ENCODE results near the gene TNNI3.
"Not testable (repeated sequence)": the region's sequence is repeated elsewhere in the genome, so short reads cannot be mapped to it uniquely, and the experiment has no call there.

TNNI3 gene

GRCh38 chr19:55172741-55173140 is 15.2 kb upstream of the TNNI3 start:
- no peak for DNase-seq

DNA sequence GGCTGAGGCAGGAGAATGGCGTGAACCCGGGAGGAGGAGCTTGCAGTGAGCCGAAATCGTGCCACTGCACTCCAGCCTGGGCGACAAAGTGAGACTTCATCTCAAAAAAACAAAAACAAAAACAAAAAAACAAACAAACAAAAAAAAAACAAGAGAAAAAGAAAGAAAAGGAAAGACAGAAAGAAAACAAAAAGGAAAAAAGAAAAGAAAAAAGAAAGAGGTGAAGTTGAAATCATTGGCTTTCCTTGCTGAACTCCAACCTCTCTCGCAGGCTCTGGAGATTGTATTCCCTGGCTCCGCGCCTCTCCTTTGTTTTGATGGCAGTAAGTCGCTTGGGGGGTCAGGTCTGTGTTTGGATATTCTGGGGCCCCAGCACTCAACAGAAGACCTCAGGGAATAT is 14.8 kb upstream of the TNNI3 start:
- not testable (repeated sequence) for DNase-seq

DNA sequence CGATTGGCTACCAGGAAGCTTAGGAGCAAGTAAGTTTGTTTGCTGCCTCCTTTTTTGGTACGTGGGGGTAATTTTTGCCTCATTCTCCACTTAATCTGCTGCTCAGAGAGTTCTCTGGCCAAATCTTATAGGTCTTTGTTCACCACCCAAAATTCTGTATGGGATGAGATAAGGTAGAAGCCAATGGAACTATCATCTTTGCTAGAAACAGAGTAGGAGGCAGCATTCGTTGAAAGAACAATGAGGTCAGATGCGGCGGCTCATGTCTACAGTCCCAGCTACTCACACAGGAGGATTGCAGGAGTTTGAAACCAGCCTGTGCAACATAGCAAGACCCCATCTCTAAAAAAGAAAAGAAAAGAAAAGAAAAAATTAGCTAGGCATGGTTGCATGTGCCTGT is 13.9 kb upstream of the TNNI3 start:
- DNase-seq = no peak

- DNase-seq = no peak
These were observed 11.6 kb upstream of the TNNI3 start for GRCh38 chr19:55169136-55169535.

- peak; percentile 52 for DNase-seq
These were observed 9.2 kb upstream of the TNNI3 start, which contains the start of gene DNAAF3 for GRCh38 chr19:55166530-55167268. DNAAF3 (minus strand) TSS chr19:55166613; CDS start chr19:55166413, 200 bp downstream.

DNA sequence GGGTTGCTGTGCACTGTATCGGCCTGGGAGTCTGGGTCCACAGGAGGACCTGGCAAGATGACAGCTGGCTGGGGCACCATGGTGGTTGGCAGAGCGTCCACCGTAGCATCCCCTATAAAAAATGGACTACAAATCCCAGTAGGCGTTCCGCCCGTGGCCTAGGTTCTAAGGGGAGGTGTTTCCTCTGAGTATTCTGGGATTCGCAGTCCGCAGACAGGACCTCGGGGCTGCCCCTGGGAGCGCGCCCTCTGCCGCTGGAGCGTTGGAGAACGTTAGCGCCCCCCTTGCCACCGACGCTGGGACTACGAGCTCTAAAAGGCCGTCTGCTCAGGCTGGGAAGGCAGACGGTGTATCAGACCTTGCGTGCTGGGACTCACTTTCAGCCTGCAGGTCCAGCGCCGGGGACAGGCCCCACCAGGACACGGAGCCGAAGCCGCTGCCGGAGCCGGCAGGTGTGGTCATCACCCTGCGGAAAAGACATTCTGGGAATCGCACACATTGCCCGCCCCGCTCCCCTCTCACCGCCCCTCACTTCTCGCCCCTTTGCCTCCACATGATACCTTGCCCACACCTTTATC is 8.5 kb upstream of the TNNI3 start:
- DNase-seq = peak; percentile 13

GRCh38 chr19:55161571-55162322 is 4.2 kb upstream of the TNNI3 start:
- no peak for DNase-seq

GRCh38 chr19:55160986-55161365 is 3.4 kb upstream of the TNNI3 start:
- no peak for DNase-seq

DNA sequence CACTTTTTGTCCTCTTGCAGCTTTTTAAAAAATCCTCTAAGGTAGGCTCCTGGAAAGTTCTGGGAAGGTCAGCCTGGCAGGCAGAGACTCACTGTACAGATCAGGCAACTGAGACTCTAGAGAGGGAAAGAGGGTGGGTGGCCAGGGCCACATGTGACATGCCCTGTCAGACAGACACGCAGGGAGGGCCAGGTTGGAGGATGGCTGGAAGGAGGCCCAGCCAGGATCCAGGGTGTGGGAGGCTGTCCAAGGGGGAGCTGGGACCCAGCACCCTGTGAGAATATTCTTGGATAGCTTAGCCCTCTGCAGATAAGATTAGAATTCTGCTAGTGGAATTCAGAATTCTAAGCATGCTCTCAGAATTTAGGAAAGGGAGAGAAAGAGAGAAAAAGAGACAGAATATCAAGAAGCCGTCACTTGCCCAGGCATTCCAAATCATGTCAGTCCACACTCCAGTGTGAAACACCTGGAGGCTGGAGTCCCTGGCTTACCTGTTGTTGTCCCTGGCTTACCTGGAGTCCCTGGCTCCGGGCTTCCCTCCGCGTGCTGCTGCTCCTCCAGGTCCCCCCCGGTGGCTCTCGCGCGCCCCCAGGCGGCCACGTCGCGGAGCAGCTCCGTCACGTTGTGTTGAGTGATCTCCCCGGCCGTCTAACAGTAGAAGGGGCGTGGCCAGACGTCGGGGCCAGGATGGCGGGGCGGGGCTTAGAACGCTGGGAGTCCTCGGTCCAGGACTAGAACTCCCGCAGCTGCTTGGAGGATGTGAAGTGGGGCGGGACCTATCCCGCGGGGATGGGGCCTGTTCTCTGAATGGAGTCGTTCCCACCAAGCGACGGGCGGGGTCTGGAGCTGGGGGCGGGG is 2.8 kb upstream of the TNNI3 start:
- DNase-seq = peak; percentile 85

DNA sequence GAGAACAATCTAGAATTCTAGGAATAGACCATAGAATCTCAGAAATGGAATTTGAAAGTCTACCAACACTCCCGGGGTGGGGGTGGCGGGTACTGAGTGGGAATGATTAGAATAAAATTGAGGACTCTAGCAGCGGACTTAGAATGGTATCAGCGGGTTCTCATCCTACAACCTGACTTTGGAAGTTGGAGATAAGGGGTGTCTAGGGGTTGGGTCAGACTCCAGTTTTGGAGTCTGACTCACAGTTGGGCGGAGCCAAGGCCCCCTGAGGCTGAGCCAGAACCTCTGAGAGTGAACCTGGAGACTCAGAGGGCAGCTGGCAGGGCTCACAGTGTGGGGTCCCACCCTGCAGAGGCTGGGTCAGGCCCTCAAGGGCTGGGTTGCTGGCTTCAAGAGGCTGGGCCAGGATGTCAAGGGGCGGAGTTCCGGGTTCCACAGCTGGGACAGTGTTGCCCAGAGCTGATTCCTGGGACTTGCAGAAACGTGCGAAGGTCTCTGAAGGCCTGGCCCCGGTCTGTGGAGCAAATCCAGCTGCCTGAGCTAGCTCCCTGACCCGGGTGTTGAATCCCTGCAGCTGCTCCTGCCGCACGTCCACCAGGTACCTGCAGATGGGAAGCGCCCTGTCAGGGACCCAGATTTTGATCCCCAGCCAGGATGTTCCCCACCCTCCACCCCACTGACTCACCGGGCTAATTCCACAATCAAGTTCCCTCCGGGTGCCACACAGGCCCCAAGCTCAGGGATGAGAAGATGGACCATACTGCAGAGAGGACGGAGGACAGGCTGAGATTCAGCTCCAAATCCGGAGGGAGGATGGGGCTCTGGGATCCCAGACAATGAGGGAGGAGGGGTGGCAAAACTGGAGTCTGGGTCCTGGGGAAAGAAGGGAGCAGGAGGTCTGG is 1.6 kb upstream of the TNNI3 start:
- no peak for DNase-seq

- no peak for DNase-seq
These were observed 891 bp upstream of the TNNI3 start for GRCh38 chr19:55158423-55158822.

DNA sequence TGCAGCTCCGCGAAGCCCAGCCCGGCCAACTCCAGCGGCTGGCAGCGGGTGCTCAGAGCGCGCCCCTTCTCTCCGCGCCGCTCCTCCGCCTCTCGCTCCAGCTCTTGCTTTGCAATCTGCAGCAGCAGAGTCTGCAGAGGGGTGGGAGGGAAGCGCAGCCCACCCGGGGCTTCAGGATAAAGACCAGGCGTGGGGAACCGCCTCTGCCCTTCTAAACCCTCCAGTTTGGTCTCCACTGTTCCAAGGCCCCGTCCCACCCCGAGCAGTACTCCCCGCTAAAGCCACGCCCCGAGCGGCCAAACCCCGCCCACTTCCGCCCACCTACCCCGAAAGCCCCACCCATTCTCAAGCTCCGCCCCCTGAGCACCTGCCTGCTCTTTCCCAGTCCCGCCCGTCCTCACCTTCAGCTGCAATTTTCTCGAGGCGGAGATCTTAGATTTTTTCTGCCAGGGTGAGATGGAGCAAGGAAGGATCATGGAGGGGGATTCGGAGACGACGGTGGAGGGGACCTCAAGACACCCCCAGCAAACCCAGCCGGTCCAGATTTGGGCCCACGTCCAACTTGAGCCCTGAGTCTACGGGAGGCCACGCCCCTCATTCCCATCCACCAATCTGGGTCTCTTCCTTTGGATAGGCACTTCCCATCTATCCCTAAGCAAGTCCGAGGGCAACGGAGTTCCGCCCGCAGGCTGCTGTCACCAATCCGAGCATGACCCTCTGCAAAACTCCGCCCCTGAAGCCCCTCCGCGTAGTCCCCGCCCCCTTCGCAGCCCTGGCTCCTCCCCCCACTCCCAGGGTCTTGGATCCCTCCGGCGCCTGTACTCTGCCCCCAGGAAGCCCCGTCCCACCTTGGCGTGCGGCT is 1.1 kb downstream of the TNNI3 start:
- no peak for DNase-seq

DNA sequence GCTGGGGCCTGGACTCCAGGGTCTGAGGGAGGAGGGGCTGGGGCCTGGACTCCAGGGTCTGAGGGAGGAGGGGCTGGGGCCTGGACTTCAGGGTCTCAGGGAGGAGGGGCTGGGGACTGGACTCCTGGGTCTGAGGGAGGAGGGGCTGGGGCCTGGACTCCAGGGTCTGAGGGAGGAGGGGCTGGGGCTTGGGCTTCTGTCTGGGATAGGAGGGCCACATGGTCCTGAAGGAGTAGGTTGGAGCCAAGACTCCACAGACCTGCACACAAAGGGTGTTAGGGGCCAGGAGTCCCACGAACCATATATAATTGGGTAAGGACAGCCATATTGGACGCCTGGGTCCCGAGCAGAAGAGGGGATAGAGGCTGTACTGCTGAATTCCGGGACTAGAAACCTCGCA is 1.7 kb downstream of the TNNI3 start:
- DNase-seq = not testable (repeated sequence)

DNA sequence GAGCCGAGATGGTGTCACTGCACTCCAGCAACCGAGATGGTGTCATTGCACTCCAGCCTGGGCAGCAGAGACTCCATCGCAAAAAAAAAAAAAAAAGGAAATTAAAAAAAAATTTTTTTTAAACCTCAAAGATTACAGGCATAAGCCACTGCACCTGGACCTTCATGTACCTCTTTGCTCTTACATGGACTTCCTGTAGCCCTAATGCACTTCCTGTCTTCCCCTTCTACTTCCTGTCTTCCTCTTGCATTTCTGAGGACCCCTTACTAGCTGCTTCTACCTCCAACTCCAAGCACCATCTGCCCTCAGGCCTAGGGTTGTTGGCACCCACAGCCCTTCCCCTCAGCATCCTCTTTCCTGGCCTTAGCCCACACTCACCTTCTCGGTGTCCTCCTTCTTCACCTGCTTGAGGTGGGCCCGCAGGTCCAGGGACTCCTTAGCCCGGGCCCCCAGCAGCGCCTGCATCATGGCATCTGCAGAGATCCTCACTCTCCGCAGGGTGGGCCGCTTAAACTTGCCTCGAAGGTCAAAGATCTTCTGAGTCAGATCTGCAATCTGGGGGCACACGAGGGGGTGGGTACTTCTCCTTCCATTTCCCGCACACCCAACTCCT is 3.8 kb downstream of the TNNI3 start:
- DNase-seq = no peak

GRCh38 chr19:55152017-55152416 is 5.5 kb downstream of the TNNI3 start:
- no peak for DNase-seq

- no peak for DNase-seq
These were observed 8.2 kb downstream of the TNNI3 start, which contains the start of gene TNNT1 for GRCh38 chr19:55149078-55150003. TNNT1 (minus strand) TSS chr19:55149206; CDS start chr19:55147157, 2,049 bp downstream.

- no peak for DNase-seq
These were observed 9.8 kb downstream of the TNNI3 start for GRCh38 chr19:55147545-55148251.

DNA sequence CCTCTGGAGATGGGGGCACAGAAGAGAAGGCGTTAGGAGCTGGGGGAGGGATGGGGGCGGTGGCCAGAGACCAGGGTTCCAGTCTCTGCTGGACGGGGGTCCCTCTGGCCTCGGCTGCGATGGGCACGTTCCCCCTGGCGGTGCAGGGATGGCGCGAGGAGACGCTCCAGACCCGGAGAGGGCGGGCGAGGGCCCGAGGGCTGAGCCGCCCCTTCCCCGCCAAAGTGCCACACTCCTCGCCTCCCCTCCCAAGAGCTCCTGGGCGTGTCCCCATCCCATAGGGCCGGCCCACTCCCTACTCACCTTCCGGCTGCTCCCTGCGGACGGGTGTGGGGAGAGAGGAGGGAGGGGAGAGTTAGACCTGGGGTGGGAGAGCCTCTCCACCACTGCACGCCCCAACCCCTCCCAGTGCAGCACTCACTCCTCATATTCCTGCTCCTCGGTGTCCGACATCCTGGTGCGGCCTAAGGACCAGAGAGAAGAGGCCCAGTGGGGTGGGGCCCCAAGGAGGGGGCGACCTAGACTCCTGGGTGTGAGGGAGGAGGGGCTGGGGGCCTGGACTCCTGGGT is 10.7 kb downstream of the TNNI3 start:
- DNase-seq = no peak
